Calu3 (cell line): ENCODE results near the gene LIF. TPM values are rescaled to one million over a fixed set of nuclear protein-coding genes. Genes with fewer than 3 reads are reported as not detected.
"Not testable (repeated sequence)": the region's sequence is repeated elsewhere in the genome, so short reads cannot be mapped to it uniquely, and the experiment has no call there.

ENCODE experiments used
- BruUV-seq: library from RNA; stranded (reverse); fragments of 400-500 nt; replicated peaks from 2 replicates; lab custom pipeline; 2021; lab: Mats Ljungman, UMichigan
- CTCF ChIA-PET: fragments of 300-600 bp; sonication (Branson Sonifier 250); formaldehyde crosslinking; loops from one replicate; lab custom pipeline; 2022; ENCODE audit warnings: antibody characterized with exemption; lab: Charles Lee
- DNase-seq: peaks from one replicate; pipeline ENCODE4 v3.0.0; 2022
- H3K27ac Mint-ChIP-seq: one replicate; pipeline ENCODE4 v1.8.0; 2022; ENCODE audit warnings: mixed read lengths; ENCODE audit not compliant: unreplicated experiment
- H3K27me3 Mint-ChIP-seq: one replicate; pipeline ENCODE4 v1.8.0; 2022; ENCODE audit warnings: mixed read lengths; ENCODE audit not compliant: unreplicated experiment
- H3K36me3 Mint-ChIP-seq: one replicate; pipeline ENCODE4 v1.8.0; 2022; ENCODE audit warnings: mild to moderate bottlenecking, moderate library complexity, mixed read lengths; ENCODE audit not compliant: insufficient read depth, unreplicated experiment
- H3K4me1 Mint-ChIP-seq: one replicate; pipeline ENCODE4 v1.8.0; 2022; ENCODE audit warnings: mild to moderate bottlenecking, low read depth, mixed read lengths; ENCODE audit not compliant: unreplicated experiment
- H3K4me3 Mint-ChIP-seq: one replicate; pipeline ENCODE4 v1.8.0; 2022; ENCODE audit warnings: mild to moderate bottlenecking, low read depth, moderate library complexity, mixed read lengths; ENCODE audit not compliant: unreplicated experiment
- H3K9me3 Mint-ChIP-seq: one replicate; pipeline ENCODE4 v1.8.0; 2022; ENCODE audit warnings: low read depth, mixed read lengths; ENCODE audit not compliant: unreplicated experiment
- intact Hi-C: fragments of 100-400 bp; cut with micrococcal nuclease; formaldehyde crosslinking; loops from one replicate; pipeline ENCODE4 v1.10.0; 2022; ENCODE audit not compliant: unreplicated experiment
- total RNA-seq: library from RNA; stranded (reverse); gene quantifications from 2 replicates; pipeline ENCODE4 v1.2.3, GENCODE V29; 2022
- TF ChIP-seq, protein P1 (sequence below): fragments of 200-600 bp; IDR thresholded peaks from one replicate; pipeline ENCODE4 v1.8.0; 2022; ENCODE audit warnings: antibody characterized with exemption; ENCODE audit not compliant: unreplicated experiment

LIF gene
- total RNA-seq, 1 experiment from 2014 or later = 260 TPM

- H3K4me3 Mint-ChIP-seq = peak overlapping the region; percentile 33
- H3K27me3 Mint-ChIP-seq = no peaks in the 10 kb centered on the region
- peaks cover 87% of the 10 kb centered on the region for H3K36me3 Mint-ChIP-seq
- H3K9me3 Mint-ChIP-seq = no peaks in the 10 kb centered on the region
- TF ChIP-seq, protein P1, sequence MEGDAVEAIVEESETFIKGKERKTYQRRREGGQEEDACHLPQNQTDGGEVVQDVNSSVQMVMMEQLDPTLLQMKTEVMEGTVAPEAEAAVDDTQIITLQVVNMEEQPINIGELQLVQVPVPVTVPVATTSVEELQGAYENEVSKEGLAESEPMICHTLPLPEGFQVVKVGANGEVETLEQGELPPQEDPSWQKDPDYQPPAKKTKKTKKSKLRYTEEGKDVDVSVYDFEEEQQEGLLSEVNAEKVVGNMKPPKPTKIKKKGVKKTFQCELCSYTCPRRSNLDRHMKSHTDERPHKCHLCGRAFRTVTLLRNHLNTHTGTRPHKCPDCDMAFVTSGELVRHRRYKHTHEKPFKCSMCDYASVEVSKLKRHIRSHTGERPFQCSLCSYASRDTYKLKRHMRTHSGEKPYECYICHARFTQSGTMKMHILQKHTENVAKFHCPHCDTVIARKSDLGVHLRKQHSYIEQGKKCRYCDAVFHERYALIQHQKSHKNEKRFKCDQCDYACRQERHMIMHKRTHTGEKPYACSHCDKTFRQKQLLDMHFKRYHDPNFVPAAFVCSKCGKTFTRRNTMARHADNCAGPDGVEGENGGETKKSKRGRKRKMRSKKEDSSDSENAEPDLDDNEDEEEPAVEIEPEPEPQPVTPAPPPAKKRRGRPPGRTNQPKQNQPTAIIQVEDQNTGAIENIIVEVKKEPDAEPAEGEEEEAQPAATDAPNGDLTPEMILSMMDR = no peak
- CTCF ChIA-PET = interaction anchor here (0.7 to 4.1 kb wide), 7 partner anchors 24 to 130 kb away, joined by 3 to 24 read pairs (median 6); no protein-coding TSS in a partner anchor
- no TSS peak for BruUV-seq
- no peak for DNase-seq
- intact Hi-C loops = loop anchor here (5.0 kb wide), 1 partner anchor 131 kb away; no protein-coding TSS in a partner anchor
- H3K27ac Mint-ChIP-seq = peak overlapping the region; percentile 98
- peaks cover 74% of the 10 kb centered on the region for H3K4me1 Mint-ChIP-seq
Measured at GRCh38 chr22:30238136-30238535, 8.4 kb downstream of the LIF start.

GRCh38 chr22:30236875-30237274 lies 9.7 kb downstream of the LIF start:
- intact Hi-C loops = loop anchor here (5.0 kb wide), 1 partner anchor 130 kb away; no protein-coding TSS in a partner anchor
- no peaks in the 10 kb centered on the region for H3K9me3 Mint-ChIP-seq
- TF ChIP-seq, protein P1 = no peak
- H3K36me3 Mint-ChIP-seq = peaks cover 80% of the 10 kb centered on the region
- no peaks in the 10 kb centered on the region for H3K27me3 Mint-ChIP-seq
- H3K27ac Mint-ChIP-seq = peak overlapping the region; percentile 98
- CTCF ChIA-PET = interaction anchor here (1.2 to 4.1 kb wide), 2 partner anchors 23 to 40 kb away, joined by 4 to 24 read pairs; no protein-coding TSS in a partner anchor
- no TSS peak for BruUV-seq
- no peak for DNase-seq
- peaks cover 64% of the 10 kb centered on the region for H3K4me1 Mint-ChIP-seq
- no peak overlapping the region for H3K4me3 Mint-ChIP-seq

- Mint-ChIP-seq H3K9me3 (no peaks in the 10 kb centered on the region), H3K36me3 (peaks cover 74% of the 10 kb centered on the region), H3K4me1 (peaks cover 58% of the 10 kb centered on the region), H3K4me3 (peak overlapping the region; percentile 15), H3K27ac (peak overlapping the region; percentile 98), H3K27me3 (no peaks in the 10 kb centered on the region)
- CTCF ChIA-PET = interaction anchor here (0.5 to 4.1 kb wide), 10 partner anchors 9 to 147 kb away, joined by 3 to 24 read pairs (median 3); no protein-coding TSS in a partner anchor
- intact Hi-C loops = loop anchor here (1.0 to 5.0 kb wide), 2 partner anchors 25 to 128 kb away; no protein-coding TSS in a partner anchor
- TF ChIP-seq, protein P1 = no peak
- DNase-seq = peak; percentile 90
- BruUV-seq = no TSS peak
Measured at GRCh38 chr22:30235687-30236170, 10.8 kb downstream of the LIF start.

DNA sequence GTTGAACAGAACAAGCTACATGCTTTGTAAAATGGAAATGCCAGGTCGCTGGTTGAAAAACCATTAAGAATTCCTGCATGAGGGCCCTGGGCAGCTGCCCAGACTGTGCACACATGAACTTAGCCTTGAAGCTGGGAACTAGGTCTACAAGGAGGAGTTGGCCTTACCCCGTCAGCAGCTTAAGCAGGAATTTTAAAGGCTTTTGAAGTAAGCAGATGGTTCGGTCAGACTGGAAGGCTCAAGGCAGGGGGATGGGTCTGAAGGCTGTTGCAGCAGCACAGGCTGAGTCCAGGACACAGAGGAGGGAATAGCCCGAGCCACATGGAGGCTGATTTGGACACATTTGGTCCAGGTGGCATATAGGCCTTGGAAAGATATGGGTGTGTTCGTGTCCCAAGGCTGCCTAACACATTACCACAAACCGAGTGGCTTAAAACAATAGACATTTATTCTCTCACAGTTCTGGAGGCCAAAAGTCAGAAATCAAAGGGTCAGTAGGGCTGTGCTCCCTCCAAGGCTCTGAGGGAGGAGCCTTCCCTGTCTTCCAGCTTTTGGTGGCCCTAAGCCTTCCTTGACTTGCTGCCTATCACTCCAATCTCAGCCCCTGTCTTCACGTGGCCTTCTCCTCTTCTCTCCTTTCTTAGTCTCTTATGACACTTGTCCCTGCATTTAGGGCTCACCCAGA lies 11.6 kb downstream of the LIF start:
- peaks cover 69% of the 10 kb centered on the region for H3K36me3 Mint-ChIP-seq
- intact Hi-C loops = loop anchor here (1.0 to 5.0 kb wide), 2 partner anchors 25 to 128 kb away; no protein-coding TSS in a partner anchor
- TF ChIP-seq, protein P1 = no peak
- CTCF ChIA-PET = interaction anchor here (0.6 to 4.1 kb wide), 9 partner anchors 9 to 146 kb away, joined by 3 to 24 read pairs (median 4); partner anchors contain the start of gene LIF
- no peaks in the 10 kb centered on the region for H3K27me3 Mint-ChIP-seq
- H3K27ac Mint-ChIP-seq = peak overlapping the region; percentile 98
- H3K9me3 Mint-ChIP-seq = no peaks in the 10 kb centered on the region
- peaks cover 59% of the 10 kb centered on the region for H3K4me1 Mint-ChIP-seq
- BruUV-seq = TSS peak; percentile 34
- H3K4me3 Mint-ChIP-seq = peak overlapping the region; percentile 15
- no peak for DNase-seq

DNA sequence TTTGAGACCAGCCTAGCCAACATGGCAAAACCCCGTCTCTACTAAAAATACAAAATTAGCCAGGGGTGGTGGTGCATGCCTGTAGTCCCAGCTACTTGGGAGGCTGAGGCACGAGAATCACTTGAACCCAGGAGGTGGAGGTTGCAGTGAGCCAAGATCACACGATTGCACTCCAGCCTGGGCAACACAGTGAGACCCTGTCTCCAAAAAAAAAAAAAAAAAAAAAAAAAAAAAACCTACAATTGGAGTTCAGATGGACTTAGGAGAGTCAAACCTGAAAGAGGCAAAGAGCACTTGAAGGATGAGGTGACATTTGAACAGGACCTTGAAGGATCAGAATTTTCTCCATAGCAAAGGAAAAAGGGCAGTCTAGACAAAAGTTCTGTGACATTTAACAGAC lies 12.2 kb downstream of the LIF start:
- BruUV-seq, H3K9me3 Mint-ChIP-seq, H3K27me3 Mint-ChIP-seq, intact Hi-C loops, DNase-seq, H3K4me3 Mint-ChIP-seq: not testable (repeated sequence)
- CTCF ChIA-PET = interaction anchor here (4.1 kb wide), 1 partner anchor 21 kb away, joined by 24 read pairs; no protein-coding TSS in a partner anchor
- Mint-ChIP-seq H3K27ac (peak overlapping the region; percentile 98), H3K4me1 (peaks cover 58% of the 10 kb centered on the region), H3K36me3 (peaks cover 63% of the 10 kb centered on the region)
